ENCODE measurements around the gene EDAR.

The EDAR gene

DNA sequence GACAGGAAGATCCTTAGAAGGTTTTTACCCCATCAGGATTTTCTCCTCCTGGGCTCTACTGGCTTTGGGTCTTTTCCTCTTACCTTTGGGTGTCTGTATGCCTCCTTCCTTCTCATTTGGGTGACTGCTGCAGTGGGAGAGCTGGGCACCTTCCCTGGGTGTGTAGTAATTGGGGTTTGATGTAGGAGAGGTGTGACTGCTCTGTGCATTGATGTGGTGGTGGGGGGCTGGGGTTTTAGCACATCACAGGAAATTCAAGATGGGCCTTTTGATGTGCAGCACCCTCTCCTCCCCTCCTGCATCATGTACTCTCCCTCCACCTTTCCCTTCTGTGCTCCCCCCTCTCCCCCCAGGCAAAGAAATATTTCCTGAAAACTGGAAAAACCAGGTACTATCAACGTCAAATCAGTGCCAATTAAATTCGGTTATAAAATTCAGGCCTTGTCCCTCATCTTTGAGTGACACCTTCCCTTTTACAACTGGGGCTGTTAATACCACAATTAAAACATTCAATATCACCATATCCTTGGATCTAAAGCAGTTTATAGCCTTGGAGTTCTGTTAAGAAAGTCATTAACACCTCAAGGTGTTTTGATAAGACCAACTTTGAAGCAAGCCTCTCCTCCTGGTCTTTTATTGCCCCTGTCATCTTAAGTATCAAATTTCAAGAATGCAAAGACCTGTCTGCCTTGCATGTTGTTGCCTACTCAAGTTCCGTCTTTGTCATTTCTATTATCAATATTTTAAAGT, 23.3 kb downstream of the EDAR start:
- no peak for DNase-seq

DNA sequence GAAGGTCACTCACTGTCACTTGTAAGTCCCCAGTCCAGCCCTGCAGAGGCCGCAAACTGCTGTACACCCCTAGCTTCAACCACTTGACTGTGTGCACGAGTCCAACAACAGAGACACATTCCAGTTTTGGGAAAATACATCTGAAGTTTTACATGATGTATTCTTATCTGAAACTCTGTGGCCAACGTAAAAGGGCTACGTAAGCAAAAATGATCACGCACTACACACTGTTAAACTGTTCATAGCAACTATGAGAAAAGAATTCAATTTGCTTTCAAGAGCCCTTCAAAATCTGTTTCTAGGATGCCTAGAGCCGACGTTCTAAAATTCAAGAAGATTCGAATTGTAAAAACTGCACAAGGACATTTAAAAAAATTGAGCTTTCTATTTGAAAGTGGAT, 26.0 kb downstream of the EDAR start:
- no peak for DNase-seq

DNA sequence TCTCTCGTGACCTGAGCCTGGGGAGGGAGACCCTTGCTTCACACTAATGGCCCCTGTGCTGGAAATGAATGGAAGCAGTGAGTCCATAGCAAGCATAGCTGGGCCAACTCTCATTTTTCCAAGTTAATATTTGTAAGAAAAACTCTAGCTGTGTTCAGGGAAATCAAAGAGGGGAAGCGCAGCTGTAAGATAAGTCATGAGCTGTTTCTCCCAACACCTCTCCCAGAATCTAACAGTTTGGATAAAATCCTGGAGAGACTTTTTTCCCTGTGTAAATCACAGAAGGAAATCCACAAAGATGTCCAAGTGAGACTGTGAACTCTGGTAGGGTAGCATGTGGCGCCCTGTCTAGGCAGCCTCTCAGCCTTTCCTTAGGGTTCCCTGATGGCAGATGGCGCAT, 27.2 kb downstream of the EDAR start:
- DNase-seq: no peak

DNA sequence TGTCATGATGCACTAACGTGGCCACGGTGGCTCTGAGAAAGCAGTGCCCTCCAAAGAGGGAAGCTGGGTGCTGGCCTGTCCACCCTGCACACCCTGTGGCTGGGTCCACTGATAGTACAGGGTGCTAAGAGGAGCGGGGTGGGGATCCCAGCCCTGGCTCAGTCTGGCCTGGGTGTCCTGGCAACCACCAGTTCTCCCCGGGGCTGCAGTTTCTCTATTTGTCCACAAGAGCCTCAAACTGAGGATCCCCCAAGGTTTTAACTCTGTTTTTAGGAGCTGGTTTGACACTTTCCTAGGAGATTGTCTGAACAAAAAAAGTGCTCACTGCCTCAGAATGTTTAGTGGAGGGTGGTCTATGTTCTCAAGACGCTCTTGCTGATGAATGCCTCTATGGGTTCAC, 29.0 kb downstream of the EDAR start:
- no peak for DNase-seq

DNA sequence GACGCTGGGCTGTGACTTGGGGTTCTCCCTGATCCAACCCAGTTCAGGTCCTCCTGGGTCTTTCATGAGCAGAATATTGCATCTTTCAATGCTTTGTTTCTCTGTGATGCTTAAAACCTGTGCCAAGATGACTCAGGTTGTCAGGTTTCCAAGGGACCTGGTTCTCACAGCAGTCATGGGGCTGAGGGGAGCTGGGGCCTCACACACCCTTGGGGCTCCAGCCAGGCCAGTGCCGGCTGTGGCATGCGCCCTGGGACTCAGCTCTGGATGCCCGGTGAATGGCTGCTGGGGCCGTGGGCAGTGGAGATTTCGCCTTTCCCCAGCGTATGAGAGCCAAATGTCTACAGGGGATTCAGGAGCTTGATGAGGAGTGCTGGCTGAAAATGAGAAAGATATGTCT, 29.6 kb downstream of the EDAR start:
- DNase-seq: no peak

DNA sequence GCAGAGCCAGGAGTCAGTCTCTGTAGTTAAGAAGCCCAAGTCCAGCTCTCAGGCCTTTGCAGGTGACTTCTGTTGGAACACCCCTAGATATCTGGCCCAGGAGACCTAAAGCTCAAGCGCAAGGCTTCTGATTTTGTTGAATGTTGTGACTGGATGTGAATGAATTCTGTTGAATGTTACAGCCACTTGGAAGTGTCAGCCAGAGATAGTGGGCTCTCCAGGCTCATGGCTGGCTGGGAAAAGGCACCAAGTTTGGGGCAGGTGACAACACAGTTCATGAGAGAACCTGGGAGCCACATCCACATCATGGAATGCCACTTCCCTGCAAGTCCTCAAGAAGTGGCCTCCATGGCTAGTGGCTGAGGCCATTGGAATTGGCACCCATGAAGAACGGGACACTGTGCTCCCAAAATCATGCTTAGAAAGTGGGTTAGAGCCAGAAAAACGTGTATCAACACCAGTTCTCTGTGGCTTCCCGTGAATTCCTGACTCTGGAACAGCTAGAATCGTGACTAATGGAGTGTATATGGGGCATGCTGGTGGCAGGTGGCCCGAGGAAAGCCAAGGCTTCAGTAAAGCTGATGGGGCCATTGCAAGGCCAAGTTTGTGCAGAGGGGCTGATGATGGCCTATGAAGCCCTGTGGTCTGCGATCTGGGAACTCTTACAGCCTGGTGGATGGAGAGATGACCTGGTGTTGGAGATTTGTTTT, 30.2 kb downstream of the EDAR start:
- no peak for DNase-seq

DNA sequence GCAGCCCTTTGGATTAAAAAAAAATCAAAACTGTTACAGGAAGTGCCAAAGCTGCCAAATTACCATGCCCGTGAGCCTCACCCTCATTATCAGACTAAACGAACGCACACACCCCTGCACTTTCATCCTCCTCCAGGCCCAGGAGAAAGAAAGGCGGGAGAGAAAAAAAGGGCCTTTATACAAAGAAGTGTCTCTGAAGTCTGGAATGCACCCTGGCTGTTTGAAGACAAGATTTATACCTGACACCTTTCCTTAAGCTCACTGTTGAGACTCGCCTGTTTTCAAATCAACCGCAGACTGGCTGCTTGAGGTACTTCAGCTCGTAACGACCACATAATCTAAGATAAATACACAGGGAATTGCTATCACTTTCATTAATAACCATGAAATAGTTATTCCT, 31.0 kb downstream of the EDAR start:
- DNase-seq: no peak

DNA sequence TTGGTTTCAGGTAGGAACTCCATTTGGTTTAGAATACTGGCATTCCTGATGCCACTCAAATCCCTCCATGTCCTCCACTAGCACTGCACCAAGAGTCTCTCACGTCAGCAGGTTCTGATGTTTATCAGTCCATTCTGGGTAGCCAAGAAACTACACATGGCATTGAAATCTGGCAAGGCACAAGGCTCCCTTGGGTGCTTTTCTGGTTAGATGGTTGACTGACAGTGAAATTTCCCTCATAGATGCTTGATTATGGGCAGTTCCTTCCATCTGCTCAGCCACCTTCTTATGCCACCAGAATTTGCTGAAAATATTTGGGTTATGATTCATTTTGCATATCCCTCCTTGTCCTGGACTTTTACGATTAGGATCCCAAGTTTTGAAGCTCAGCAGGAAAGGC, 32.6 kb downstream of the EDAR start:
- no peak for DNase-seq

DNA sequence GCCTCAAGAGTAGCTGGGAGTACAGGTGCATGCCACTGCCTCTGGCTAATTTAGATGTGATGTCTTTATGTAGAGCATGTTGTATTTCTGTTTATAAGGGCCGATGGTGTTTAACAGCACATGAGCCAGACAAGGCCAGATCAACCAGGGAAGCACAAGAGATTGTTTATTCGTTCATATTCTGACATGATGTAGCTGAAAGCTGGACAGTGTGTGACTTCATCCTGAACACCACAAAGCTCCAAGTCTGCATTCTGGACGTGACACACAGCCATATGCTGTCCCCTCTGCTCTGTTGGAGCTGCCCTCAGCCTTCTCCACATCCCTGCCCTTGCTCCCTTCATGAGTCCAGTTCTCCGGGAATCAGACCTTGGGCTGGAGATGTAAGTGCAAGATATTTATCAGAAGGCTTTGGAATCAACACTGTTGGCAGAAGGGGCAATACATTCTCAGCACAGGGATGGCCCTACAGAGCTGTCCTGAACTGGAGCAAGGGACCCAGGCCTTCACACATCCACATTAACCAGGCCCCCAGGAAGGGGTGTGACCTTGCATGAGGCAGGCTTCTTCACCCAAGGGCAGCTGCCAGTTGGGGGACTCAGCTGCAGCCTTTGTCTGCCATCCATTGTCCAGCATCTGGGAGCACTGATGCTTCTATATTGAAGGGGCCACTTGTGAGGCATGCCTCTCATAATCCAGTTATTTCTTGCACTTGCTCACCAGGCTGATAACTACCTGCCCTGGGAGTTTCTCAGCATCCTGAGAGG, 38.5 kb downstream of the EDAR start:
- no peak for DNase-seq

DNA sequence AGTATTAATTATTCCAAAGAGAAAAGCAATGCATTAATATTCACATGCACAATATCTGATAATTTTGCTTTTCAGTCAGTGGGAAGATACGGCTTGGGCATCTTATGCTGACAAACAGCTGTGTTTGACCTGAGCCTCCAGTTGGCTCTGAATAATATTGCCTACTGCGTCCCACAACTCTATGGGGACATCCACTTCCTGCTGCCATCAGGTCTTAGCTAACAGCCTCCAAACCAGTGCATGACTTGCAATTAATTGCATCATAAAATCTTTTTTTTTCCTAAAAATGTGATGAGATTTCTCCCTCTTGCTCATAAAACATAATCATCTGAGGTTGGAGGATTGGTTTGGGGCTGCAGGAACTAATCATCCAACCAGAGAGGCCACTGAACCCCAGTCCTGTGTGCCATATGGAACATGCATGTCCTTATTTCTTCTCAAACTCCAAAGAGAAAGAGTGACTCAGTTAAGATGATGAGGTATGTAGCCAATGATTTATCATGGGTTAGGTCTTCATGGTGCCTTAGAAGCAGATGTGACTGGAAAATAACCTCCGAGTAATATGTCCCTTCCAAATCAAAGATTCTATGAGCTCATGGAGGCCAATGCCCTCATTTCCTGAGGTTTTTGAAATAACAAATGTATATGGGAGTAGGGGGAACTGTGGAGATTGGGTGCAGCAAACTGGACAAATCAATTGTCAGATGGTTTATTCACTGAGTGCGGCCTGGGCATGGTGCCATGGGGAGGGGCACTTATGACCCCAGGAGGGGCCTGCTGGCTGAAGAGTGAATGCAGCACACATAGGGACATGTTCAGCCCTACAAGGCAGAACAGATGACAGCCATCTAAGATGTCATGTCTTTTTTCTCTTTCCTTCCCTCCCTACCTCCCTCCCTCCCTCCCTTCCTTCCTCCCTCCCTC, 39.4 kb downstream of the EDAR start:
- no peak for DNase-seq

DNA sequence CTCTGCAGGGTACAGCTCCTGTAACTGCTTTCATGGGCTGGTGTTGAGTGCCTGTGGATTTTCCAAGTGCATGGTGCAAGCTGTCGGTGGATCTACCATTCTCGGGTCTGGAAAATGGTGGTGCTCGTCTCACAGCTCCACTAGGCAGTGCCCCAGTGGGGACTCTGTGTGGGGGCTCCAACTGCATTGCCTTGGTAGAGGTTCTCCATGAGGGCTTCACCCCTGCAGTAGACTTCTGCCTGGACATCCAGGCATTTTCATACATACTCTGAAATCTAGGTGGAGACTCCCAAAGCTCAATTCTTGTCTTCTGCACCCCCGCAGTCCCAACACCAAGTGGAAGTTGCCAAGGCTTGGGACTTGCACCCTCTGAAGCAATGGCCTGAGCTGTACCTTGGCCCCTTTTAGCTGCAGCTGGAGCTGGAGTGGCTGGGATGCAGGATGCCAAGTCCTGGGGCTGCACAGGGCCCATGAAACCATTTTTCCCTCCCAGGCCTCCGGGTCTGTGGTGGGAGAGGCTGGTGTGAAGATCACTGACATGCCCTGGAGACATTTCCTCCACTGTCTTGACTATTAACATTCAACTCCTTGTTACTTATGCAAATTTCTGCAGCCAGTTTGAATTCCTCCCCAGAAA, 41.6 kb downstream of the EDAR start:
- no peak for DNase-seq

DNA sequence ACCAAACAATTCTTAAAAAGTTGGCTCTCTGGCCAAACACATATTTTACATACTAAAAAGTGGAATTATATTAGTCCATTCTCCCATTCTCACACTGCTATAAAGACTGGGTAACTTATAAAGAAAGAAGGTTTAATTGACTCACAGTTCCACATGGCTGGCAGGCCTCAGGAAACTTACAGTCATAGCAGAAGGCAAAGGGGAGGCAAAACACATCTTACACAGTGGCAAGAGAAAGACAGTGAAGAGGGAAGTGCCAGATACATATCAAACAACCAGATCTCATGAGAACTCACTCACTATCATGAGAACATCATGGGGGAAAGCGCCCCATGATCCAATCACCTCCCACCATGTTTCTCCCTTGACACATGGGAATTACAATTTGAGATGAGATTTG, 42.6 kb downstream of the EDAR start:
- DNase-seq: no peak

DNA sequence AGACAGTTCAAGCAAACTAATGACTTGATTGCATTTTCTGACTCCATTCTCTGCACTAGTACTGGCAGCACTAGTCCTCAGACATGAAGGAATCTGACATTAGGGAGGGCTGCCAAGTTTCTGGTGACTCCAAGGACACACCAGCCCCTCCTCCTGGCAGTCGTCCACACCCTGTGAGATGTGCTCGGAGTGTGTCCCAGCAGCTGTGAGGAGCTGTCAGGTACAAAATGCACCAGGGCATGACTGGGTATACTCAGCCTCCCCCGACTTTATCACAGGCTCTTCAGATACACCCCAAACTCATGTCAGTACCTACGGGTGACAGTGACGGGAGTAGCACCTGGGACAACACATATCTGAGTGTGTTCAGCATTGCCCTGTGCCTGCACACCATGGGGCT, 43.1 kb downstream of the EDAR start:
- DNase-seq: no peak

DNA sequence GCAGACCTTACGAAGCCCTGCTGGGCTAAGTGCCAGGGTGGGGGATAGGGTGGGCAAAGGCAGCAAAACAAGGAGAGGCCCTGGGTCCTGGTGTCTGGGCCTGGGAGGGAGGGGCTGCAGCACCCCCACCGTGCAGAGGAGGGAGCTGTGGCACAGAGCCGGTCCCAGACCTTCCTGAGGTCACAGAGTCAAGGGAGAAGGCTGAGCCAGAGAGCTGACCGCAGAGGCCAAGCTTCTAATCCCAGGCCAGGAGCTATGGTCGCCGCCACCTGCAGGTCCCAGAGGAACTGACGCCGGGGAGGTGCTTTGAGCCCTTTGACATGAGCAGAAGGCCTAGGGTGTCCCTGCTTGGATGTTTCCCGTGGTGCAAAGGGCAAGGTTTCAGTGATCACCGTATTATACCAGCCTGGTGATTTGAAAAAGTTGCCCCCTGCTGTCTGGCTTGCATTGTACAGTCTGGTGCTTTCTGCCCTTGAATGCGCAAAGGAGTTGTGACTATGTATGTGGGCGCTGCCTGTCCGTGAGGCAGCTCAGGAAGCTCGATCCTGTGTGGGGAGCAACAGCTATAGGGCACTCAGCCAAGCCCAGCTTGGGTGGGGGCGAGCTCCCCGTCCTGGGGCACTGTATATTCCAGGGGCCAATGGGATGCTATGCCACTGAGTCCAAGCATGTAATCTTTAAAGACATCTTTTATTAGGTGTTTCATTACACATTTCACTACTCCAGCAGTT, 44.3 kb downstream of the EDAR start:
- no peak for DNase-seq

DNA sequence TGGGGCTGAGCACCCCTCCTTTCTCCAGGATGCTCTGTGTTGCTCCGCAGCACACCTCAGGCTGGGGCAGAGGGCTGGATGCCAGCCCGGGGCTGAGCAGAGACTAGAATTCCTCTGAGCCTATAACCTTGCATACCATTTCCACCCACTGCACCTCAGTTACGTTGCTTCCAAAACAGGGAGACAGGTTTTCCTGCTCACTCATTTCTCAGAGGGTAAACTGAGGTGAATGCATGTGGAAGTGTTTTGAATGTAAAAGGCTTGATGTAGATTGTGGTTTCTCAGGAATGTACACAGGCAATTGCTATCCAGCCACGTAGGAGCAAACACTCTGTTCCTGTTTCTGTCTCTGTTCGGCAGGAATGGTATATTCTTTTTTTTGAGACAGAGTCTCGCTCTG, 45.3 kb downstream of the EDAR start:
- no peak for DNase-seq

DNA sequence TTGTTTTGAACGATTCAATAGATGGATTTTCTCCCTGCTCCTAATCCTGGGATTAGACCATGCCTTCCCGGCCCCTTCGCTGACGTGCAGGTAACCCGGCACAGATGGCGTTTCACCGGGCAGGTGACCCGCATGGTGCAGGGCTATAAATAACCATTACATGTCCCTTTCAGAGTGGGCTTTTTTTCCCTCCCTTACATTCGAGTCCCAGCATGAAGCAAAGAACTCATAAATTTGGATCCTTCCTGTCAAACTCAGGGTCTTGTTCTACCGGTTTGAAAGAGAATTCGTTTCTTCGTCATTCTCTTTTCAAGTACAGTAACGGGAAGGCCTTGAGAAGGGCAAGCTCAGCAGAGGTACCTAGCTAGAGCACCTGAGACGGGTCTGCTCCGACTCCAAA, 46.1 kb downstream of the EDAR start:
- peak; percentile 70 for DNase-seq

DNA sequence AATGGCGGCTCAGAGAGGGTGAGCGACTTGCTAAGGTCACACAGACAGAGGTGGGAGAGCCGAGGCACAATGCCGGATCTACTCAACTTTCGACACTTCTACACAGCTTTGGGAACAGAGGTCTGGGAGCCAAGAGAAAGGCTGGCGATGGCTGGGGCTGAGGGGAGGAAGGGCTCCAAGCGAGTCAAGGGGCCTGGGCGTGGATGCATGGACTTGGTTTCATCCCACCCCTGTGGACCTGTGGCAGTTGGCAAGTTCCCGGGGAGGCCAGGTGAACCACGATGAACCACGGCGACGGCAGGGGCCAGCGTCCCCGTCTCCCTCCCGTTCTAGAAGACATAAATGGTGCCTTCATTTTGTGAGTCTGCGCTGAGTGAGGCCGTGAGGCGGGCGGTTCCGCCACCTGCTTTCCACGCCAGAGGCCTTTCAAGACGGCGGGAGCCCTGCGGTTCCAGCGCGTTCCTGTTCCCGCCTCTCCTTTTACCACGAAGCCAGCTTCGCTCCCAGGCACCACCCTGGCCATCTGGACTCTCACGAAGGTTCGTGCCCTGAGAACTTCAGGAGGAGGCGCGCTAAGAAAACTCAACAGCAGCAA, 46.7 kb downstream of the EDAR start:
- DNase-seq: no peak

DNA sequence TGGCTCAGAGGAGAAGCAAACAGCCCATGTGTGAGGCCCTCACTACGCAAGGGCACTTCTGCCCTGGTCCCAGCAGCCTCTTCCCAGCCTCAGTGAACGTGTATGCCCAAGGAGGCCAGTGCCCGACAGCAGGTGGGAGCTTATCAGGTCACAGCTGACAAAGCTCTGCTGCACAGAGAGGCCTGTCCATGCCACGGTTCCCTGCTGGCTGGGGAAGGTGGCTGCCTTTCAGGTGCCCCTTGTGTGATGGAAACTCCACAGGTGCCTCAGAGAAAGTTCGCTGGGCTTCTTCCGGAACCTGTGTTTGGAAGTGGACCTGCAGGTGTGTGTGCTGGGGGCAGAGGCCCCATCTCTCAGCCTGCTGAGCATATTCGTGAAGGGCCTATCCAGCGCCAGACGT, 47.3 kb downstream of the EDAR start:
- no peak for DNase-seq

DNA sequence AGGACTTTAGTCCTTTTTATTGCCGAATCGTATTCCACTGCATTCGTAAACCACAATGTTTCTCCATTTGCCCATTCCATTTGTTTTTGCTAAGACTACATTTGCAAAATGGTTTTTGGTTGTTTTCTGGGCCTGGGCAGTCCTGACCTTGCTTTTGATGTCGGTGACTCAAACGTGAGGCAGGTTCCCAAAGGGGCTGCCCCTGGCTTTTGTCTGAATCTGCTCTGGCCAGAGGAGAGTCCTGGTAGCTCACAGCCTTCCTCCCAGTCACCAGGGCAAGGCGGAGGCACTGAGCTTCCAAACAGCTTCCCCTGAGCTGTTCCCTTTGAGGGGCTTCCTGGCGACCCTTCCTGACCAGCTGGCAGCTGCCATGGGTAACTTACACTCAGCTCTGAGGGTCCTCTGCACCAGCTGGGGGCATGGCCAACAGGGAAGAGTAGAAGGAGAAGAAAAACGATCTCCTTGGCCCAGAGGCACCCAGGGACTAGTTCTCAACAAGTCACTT, 47.8 kb downstream of the EDAR start:
- no peak for DNase-seq

DNA sequence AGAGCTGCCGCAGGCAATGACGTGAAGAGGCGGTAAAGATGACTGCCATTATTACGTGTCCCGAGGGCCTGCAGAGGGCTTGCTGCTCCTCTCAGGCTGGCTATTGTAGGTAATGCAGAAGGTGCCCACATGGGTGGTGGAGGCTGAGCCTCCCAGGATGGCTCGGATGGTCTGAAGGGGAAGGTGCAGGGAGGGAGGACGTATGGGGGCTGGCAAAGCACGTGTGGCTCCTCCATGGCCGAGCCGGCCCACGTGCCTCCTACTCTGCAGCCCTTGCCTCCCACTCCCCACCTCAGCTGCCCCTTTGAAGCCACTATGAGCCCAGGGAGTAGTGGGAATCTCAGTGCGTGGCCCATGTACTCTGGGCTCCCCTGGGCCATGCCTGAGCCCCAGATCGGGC, 48.9 kb downstream of the EDAR start:
- no peak for DNase-seq

DNA sequence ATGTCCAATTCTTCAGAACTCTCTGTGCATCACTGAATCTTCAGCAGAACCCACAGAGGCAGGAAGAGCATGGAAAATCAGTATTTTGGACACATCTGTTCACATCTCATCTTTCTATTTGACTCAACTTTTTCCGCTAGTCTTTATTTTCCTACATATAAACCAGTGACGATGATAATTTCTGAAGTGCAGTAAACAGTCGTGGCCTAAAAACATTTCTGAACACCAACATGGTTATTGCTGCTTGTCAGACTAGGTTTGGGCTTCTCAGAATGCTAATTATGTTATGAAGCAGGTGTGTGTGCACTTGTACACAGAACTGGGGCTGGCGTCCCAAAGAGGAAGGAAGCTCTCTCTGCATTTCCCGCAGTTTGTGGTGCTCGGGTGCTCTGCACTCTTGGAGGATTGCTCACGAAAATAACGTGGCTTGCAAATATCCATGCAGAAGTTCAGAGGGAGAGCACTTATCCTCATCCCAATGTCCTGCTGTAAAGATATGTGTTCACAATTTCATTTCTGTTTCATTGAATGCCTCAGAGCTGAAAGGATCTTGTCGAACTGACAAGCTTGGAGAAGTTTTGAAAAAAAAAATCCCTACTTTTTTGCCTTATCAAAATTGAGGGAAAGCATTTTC, 50.8 kb downstream of the EDAR start:
- no peak for DNase-seq

All from NCI-H82 (cell line).